Fibroblast of skin of scalp (primary cell): ENCODE results near the gene AHNAK.
A peak's percentile ranks its signal among the peaks of the same experiment; 100 is the strongest.

ENCODE experiments used
- DNase-seq: peaks from one replicate; pipeline ENCODE4 v3.0.0-alpha.2; 2013

The AHNAK gene

DNA sequence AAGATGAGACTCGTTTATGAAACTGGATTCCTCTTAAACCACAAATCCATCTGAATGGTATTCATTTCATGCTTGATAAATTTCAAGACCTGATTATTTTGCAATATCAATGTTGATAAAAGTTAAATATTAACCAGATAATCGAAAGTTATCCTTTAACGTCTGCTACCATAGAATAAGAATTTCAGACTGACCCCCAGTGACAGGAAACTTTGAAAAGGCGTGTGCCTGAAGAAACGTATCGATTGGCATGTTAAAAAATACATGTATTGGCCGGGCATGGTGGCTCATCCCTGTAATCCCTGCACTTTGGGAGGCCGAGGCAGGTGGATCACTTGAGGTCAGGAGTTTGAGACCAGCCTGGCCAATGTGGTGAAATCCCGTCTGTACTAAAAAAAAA is 113.9 kb downstream of the AHNAK start:
- no peak for DNase-seq

- peak; percentile 85 for DNase-seq
Observed at GRCh38 chr11:62431171-62431901, 115.3 kb downstream of the AHNAK start.

DNA sequence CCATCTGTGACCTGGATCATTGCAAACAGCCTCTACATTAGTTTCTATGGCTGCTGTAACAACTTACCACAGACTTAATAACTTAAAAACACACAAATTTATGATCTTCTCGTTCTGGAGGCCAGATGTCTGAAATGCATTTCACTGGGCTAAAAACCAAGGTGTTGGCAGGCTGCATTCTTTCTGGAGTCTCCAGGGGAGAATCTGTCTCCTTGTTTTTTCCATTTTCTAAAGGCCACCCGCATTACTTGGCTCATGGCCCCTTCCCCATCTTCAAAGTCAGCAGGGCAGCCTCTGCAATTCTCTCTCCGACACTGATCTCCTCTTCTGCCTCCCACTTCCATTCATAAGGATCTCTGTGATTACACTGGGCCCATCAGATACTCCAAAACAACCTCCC is 116.2 kb downstream of the AHNAK start:
- peak; percentile 40 for DNase-seq

GRCh38 chr11:62428871-62429560 is 117.6 kb downstream of the AHNAK start:
- DNase-seq, result no peak

- peak; percentile 66 for DNase-seq
Observed at GRCh38 chr11:62427630-62428233, 118.9 kb downstream of the AHNAK start.

- no peak for DNase-seq
Observed at GRCh38 chr11:62423012-62423411, 123.6 kb downstream of the AHNAK start.

GRCh38 chr11:62421996-62422395 is 124.6 kb downstream of the AHNAK start:
- DNase-seq, result no peak

DNA sequence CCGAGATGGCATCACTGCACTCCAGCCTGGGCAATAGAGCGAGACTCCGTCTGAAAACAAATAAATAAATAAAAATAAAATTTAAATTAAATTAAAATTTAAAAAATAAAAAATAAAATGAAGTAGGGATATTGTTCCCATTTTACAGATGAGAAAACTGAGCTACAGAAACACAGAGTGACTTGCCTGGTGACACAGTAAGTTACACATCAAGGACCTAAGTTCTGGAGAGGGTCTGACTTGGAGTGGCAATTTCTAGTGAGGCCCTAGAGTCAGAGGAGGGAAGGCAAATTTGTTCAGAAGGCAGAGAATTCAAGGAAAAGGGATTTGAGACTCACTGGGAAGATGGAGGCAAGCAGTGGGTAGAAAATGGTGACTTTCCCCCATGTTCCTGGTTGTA is 125.7 kb downstream of the AHNAK start:
- DNase-seq, result no peak

GRCh38 chr11:62419943-62420342 is 126.7 kb downstream of the AHNAK start:
- no peak for DNase-seq

- no peak for DNase-seq
Observed at GRCh38 chr11:62419314-62419929, 127.2 kb downstream of the AHNAK start.

- DNase-seq, result no peak
Observed at GRCh38 chr11:62418733-62419132, 127.9 kb downstream of the AHNAK start, which contains the start of gene SCGB1A1. TSS of gene SCGB1A1 (plus strand) at chr11:62419033. CDS start at chr11:62419096, 63 bp downstream.

- no peak for DNase-seq
Observed at GRCh38 chr11:62418136-62418535, 128.5 kb downstream of the AHNAK start.

GRCh38 chr11:62416596-62416995 is 130.0 kb downstream of the AHNAK start:
- DNase-seq, result no peak

DNA sequence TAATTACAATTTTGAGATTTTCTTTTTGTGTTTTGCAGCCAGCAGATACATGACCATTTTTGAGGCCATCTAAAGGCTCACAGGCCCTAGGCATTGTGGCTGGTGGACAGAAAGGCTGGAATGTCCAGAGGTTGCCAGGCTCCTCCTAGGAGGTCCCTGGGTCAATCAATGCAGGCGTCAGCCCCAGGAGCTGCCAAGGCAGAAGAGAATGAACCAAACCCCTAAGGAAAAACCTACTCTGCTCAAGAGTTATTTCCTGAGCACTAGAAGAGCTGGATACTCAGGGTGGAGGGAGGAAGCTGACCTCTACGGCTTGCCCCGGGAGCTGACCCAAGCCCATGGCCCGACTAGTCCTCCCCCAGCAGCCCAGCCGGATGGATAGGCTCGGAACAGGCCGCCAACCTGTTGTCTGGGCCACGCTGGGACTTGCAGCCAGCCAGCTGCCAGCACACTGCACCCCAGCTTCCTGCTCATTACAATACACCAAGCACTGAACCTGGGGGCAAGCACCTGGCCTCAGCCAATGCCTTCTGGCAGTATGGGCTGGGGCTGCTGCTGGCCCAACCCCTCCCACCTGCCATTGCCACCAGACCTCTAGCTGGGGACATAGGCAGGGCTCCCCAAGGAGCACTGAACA is 133.4 kb downstream of the AHNAK start:
- DNase-seq, result no peak

GRCh38 chr11:62411524-62411923 is 135.1 kb downstream of the AHNAK start:
- no peak for DNase-seq

- DNase-seq, result no peak
Observed at GRCh38 chr11:62410972-62411371, 135.6 kb downstream of the AHNAK start.

- no peak for DNase-seq
Observed at GRCh38 chr11:62409831-62410230, 136.8 kb downstream of the AHNAK start.

GRCh38 chr11:62406034-62406433 is 140.6 kb downstream of the AHNAK start:
- no peak for DNase-seq

GRCh38 chr11:62404901-62405300 is 141.7 kb downstream of the AHNAK start:
- no peak for DNase-seq

DNA sequence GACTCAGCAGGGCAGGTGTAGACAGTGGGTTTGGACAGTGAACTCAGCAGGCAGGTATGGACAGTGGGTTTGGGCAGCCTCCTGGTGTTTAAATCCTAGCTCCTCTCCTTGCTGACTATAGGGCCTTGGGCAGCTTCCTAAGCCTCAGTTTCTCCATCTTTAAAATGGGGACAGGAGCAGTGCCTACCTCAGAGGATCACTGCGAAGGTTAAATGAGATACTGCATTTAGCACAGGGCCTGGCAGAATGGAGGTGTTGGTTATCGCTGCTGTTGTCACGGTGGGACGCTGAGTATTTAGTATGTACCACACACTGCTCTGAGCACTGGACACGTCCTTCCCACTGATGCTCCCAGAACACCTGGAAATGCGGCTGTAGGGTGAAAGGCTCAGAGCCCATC is 142.2 kb downstream of the AHNAK start:
- DNase-seq, result no peak

DNA sequence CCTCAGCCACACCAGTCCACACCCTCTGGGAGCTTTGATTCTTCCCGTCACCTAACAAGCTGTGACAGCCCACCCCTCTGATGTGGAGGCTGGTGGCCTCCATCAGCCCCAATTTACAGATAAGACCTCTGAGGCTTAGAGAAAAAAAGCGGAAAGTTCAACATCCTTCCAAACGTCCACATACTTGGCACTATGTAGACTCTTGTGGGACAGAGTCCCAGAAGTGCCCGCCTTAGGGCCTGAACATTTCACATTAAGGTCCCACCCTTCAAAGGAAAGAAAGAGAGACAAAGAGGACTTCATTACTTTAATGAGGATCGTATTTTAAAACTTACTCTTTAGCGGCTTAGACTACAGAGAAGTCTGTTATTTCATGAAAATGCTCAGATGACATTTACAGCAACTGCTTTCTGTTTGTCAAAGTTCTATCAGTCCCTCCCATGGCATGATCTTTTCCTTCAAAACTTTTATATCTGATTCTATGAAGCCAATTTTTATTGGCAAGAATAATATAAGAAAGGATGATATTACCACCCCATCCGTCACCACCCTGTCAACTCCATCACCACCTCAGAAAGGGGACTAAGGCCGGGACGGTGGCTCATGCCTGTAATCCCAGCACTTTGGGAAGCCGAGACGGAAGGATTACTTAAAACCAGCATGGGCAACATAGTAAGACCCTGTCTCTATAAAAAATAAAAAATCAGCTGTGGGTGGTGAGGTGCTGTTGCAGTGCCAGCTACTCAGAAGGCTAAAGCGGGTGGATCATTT is 143.5 kb downstream of the AHNAK start:
- DNase-seq, result no peak
